SK-N-SH (cell line): ENCODE measurements around the gene HES2.

ENCODE experiments used
- CTCF ChIP-seq: fragments of 200-600 bp; sonication (generic); IDR thresholded peaks from 2 replicates; pipeline ENCODE4 v1.6.1; 2017; ENCODE audit warnings: antibody characterized with exemption, mild to moderate bottlenecking, moderate library complexity
- EP300 ChIP-seq, 2 experiments: IDR thresholded peaks; 2 replicates each; pipeline versions ENCODE4 v1.4.0 to v1.6.1; 2012; ENCODE audit warnings: borderline replicate concordance in 1 of 2, low read depth in 1 of 2, low read length in 1 of 2
- EZH2phosphoT487 ChIP-seq: fragments of 200-600 bp; sonication (generic); IDR thresholded peaks from 2 replicates; pipeline ENCODE4 v1.6.1; 2017; ENCODE audit warnings: low read depth, mixed run types, mild to moderate bottlenecking, antibody characterized with exemption, moderate library complexity, borderline replicate concordance
- FOXJ3 ChIP-seq: sonication (generic); formaldehyde crosslinking; IDR thresholded peaks from 2 replicates; pipeline ENCODE4 v1.5.1; 2020; ENCODE audit warnings: mild to moderate bottlenecking, missing genetic modification reagents
- PBX3 ChIP-seq: IDR thresholded peaks from 2 replicates; pipeline ENCODE4; 2012
- REST ChIP-seq: IDR thresholded peaks from 2 replicates; pipeline ENCODE4 v1.6.1; 2012; ENCODE audit warnings: mild to moderate bottlenecking, low read depth, low read length, moderate library complexity
- TAF1 ChIP-seq: IDR thresholded peaks from 2 replicates; pipeline ENCODE4 v1.6.1; 2012; ENCODE audit warnings: low read depth, mild to moderate bottlenecking, low read length, moderate library complexity, borderline replicate concordance
- YY1 ChIP-seq: IDR thresholded peaks from 2 replicates; pipeline ENCODE4 v1.4.0; 2012; ENCODE audit warnings: low read depth, mild to moderate bottlenecking
- TF ChIP-seq, protein P1 (sequence below): IDR thresholded peaks from 2 replicates; pipeline ENCODE4 v1.4.0; 2012; ENCODE audit warnings: low read depth

DNA sequence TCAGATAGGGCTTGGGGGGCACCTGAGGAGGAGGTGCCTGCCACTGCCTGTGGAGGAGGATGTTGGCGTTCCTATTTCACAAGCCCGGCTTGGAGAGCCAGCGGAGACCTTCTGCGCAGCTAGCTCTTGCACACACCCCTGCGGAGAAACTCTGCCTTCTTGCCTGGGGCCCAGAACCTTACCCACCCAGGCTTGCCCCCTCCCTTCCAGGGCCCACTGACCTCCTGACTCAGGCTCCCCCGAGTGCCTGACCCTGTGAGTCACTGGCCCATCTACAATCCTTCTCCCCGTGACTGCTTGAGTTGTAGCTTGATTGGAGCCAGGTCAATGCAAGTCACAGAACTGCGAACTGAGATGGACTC lies 3.4 kb downstream of the HES2 start:
- TF ChIP-seq EZH2phosphoT487 = no peak
- TF ChIP-seq, protein P1, sequence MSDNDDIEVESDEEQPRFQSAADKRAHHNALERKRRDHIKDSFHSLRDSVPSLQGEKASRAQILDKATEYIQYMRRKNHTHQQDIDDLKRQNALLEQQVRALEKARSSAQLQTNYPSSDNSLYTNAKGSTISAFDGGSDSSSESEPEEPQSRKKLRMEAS = no peak
- TF ChIP-seq FOXJ3 = no peak
- no peak for TF ChIP-seq CTCF
- TF ChIP-seq REST = no peak
- no peak for TF ChIP-seq EP300 (IDR thresholded peaks at IDR 0.05; ENCODE audit: borderline replicate concordance in 1 of 2, low read depth in 1 of 2, low read length in 1 of 2)
- TF ChIP-seq TAF1 = no peak
- no peak for TF ChIP-seq YY1
- no peak for TF ChIP-seq PBX3
